Progenitor cell of endocrine pancreas (in vitro differentiated cells): ENCODE data around the gene RIPOR2. TPM values are rescaled to one million over a fixed set of nuclear protein-coding genes. Genes with fewer than 3 reads are reported as not detected.

ENCODE experiments used
- DNase-seq: peaks from one replicate; pipeline ENCODE4 v3.0.0; 2021; ENCODE audit warnings: low spot score; ENCODE audit not compliant: unreplicated experiment
- H3K27ac Mint-ChIP-seq: 2 replicates; pipeline ENCODE4 v1.8.0; 2021; ENCODE audit warnings: mild to moderate bottlenecking, moderate library complexity, mixed read lengths
- H3K27me3 Mint-ChIP-seq: 2 replicates; pipeline ENCODE4 v1.8.0; 2021; ENCODE audit warnings: mixed read lengths
- H3K36me3 Mint-ChIP-seq: 2 replicates; pipeline ENCODE4 v1.8.0; 2022; ENCODE audit warnings: mixed read lengths; ENCODE audit not compliant: insufficient read depth
- H3K4me1 Mint-ChIP-seq: 2 replicates; pipeline ENCODE4 v1.8.0; 2021; ENCODE audit warnings: low read depth, mixed read lengths
- H3K4me3 Mint-ChIP-seq: 2 replicates; pipeline ENCODE4 v1.8.0; 2021; ENCODE audit warnings: low read depth, mild to moderate bottlenecking, moderate library complexity, mixed read lengths
- H3K9me3 Mint-ChIP-seq: 2 replicates; pipeline ENCODE4 v1.8.0; 2021; ENCODE audit warnings: low read depth, mixed read lengths
- CTCF ChIP-seq: fragments of 200-600 bp; sonication (generic); IDR thresholded peaks from one replicate; pipeline ENCODE4 v1.5.0; 2021; ENCODE audit warnings: antibody characterized with exemption, mild to moderate bottlenecking; ENCODE audit not compliant: unreplicated experiment
- total RNA-seq: library from RNA; stranded (reverse); gene quantifications from 2 replicates; pipeline ENCODE4 v1.2.1, GENCODE V29; 2021

Gene RIPOR2
- total RNA-seq, 1 donor from 2014 or later, result 2.2 TPM

GRCh38 chr6:24932832-24933231, 2.9 kb downstream of the RIPOR2 start:
- H3K27ac Mint-ChIP-seq, result no peak overlapping the region

GRCh38 chr6:24931718-24932691, 3.8 kb downstream of the RIPOR2 start:
- H3K4me3 Mint-ChIP-seq, result no peak overlapping the region
- H3K27ac Mint-ChIP-seq, result no peak overlapping the region
- peaks cover 7% of the 10 kb centered on the region for H3K9me3 Mint-ChIP-seq
- peaks cover 4% of the 10 kb centered on the region for H3K36me3 Mint-ChIP-seq
- H3K4me1 Mint-ChIP-seq, result peaks cover 31% of the 10 kb centered on the region
- H3K27me3 Mint-ChIP-seq, result peaks cover 14% of the 10 kb centered on the region
- DNase-seq, result no peak
- no peak for TF ChIP-seq CTCF

More at GRCh38 chr6:24932832-24933231, 2.9 kb downstream of the RIPOR2 start:
- H3K27me3 Mint-ChIP-seq, result peaks cover 14% of the 10 kb centered on the region
- no peak for TF ChIP-seq CTCF
- peaks cover 26% of the 10 kb centered on the region for H3K4me1 Mint-ChIP-seq
- no peak for DNase-seq
- H3K36me3 Mint-ChIP-seq, result no peaks in the 10 kb centered on the region
- H3K4me3 Mint-ChIP-seq, result no peak overlapping the region
- no peaks in the 10 kb centered on the region for H3K9me3 Mint-ChIP-seq

- peaks cover 14% of the 10 kb centered on the region for H3K27me3 Mint-ChIP-seq
- peaks cover 35% of the 10 kb centered on the region for H3K4me1 Mint-ChIP-seq
- no peak overlapping the region for H3K27ac Mint-ChIP-seq
- DNase-seq, result no peak
- H3K36me3 Mint-ChIP-seq, result peaks cover 4% of the 10 kb centered on the region
- no peak overlapping the region for H3K4me3 Mint-ChIP-seq
- TF ChIP-seq CTCF, result no peak
- H3K9me3 Mint-ChIP-seq, result peaks cover 7% of the 10 kb centered on the region
Observed at GRCh38 chr6:24931296-24931695, 4.5 kb downstream of the RIPOR2 start.

GRCh38 chr6:24930431-24930871, 5.3 kb downstream of the RIPOR2 start:
- H3K4me1 Mint-ChIP-seq, result peaks cover 35% of the 10 kb centered on the region
- peaks cover 4% of the 10 kb centered on the region for H3K36me3 Mint-ChIP-seq
- TF ChIP-seq CTCF, result no peak
- no peak overlapping the region for H3K27ac Mint-ChIP-seq
- peaks cover 6% of the 10 kb centered on the region for H3K27me3 Mint-ChIP-seq
- H3K4me3 Mint-ChIP-seq, result no peak overlapping the region
- no peak for DNase-seq
- peaks cover 7% of the 10 kb centered on the region for H3K9me3 Mint-ChIP-seq

GRCh38 chr6:24929242-24929641, 6.5 kb downstream of the RIPOR2 start:
- Mint-ChIP-seq H3K27me3 (no peaks in the 10 kb centered on the region), H3K4me1 (peaks cover 37% of the 10 kb centered on the region), H3K36me3 (peaks cover 4% of the 10 kb centered on the region), H3K9me3 (peaks cover 7% of the 10 kb centered on the region), H3K4me3 (no peak overlapping the region), H3K27ac (no peak overlapping the region)
- TF ChIP-seq CTCF, result no peak
- no peak for DNase-seq
